Measurements from ENCODE around the gene DLL1.

The DLL1 gene

GRCh38 chr6:170261643-170262488 is 29.0 kb downstream of the DLL1 start:
- peaks cover 58% of the 10 kb centered on the region for H3K27me3 Mint-ChIP-seq
- no peaks in the 10 kb centered on the region for H3K4me1 Mint-ChIP-seq
- H3K4me3 Mint-ChIP-seq = no peak overlapping the region
- CTCF ChIA-PET = no interaction called here
- no peaks in the 10 kb centered on the region for H3K36me3 Mint-ChIP-seq
- no peaks in the 10 kb centered on the region for H3K9me3 Mint-ChIP-seq
- DNase-seq = no peak
- no peak overlapping the region for H3K27ac Mint-ChIP-seq

- no peak for DNase-seq
- CTCF ChIA-PET = no interaction called here
- H3K9me3 Mint-ChIP-seq = no peaks in the 10 kb centered on the region
- no peaks in the 10 kb centered on the region for H3K4me1 Mint-ChIP-seq
- H3K27me3 Mint-ChIP-seq = peaks cover 53% of the 10 kb centered on the region
- H3K4me3 Mint-ChIP-seq = no peak overlapping the region
- H3K36me3 Mint-ChIP-seq = no peaks in the 10 kb centered on the region
- no peak overlapping the region for H3K27ac Mint-ChIP-seq
Measured at GRCh38 chr6:170260686-170261085, 30.2 kb downstream of the DLL1 start.

GRCh38 chr6:170259278-170259677 is 31.6 kb downstream of the DLL1 start:
- Mint-ChIP-seq H3K9me3 (no peaks in the 10 kb centered on the region), H3K27ac (no peak overlapping the region), H3K27me3 (peaks cover 42% of the 10 kb centered on the region), H3K4me1 (no peaks in the 10 kb centered on the region), H3K36me3 (no peaks in the 10 kb centered on the region), H3K4me3 (no peak overlapping the region)
- DNase-seq = no peak
- CTCF ChIA-PET = no interaction called here

GRCh38 chr6:170258407-170258806 is 32.5 kb downstream of the DLL1 start:
- Mint-ChIP-seq H3K27me3 (peaks cover 34% of the 10 kb centered on the region), H3K4me3 (no peak overlapping the region), H3K36me3 (no peaks in the 10 kb centered on the region), H3K9me3 (no peaks in the 10 kb centered on the region), H3K4me1 (no peaks in the 10 kb centered on the region), H3K27ac (no peak overlapping the region)
- CTCF ChIA-PET = no interaction called here
- DNase-seq = no peak

- H3K9me3 Mint-ChIP-seq = no peaks in the 10 kb centered on the region
- DNase-seq = no peak
- no peak overlapping the region for H3K27ac Mint-ChIP-seq
- CTCF ChIA-PET = no interaction called here
- H3K4me1 Mint-ChIP-seq = no peaks in the 10 kb centered on the region
- no peak overlapping the region for H3K4me3 Mint-ChIP-seq
- H3K27me3 Mint-ChIP-seq = peaks cover 24% of the 10 kb centered on the region
- no peaks in the 10 kb centered on the region for H3K36me3 Mint-ChIP-seq
Measured at GRCh38 chr6:170257376-170257775, 33.5 kb downstream of the DLL1 start.

DNA sequence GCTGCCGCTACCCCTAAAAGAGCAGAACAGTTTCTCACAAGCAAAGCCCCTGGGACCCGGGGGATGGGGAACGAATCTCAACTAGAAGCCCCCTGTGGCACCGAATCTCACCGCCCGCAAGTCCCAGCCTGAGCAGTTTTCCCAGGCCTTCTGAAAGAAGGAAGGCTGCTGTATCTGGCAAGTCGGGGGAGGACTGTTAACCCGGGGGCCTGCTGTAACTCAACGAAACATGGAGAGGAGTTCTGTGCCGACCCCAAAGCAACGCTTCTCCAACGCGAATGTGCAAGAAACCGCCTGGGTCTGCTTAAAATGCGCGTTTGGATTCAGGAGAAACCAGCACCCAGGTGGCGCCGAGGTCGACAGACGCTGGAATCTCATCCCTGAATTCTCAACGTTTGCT is 34.2 kb downstream of the DLL1 start:
- H3K27me3 Mint-ChIP-seq = peaks cover 17% of the 10 kb centered on the region
- CTCF ChIA-PET = no interaction called here

DNA sequence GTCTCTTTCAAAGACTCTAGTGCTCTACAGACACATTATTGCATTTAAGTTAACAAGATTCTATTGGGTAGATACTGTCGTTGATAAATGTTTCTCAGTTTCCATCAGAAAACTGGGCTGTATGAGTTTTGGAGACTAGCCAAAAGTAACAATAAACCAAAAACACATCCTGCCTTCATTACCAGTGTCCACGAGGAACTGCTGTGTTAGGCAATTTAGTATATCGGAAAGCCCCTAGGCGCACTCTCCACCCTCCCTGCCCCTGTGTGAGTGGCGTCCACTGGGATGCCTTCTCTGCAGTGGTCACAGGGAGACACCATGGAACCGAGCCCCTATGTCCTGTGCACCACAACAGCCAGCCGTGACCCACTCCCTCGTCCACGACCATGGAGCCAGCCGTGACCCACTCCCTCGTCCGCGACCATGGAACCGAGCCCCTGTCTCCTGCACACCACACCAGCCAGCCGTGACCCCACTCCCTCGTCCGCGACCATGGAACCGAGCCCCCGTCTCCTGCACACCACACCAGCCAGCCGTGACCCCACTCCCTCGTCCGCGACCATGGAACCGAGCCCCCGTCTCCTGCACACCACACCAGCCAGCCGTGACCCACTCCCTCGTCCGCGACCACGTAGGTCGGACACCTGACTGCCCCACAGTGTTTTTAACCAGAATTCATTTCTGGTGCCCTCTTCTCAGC is 35.3 kb downstream of the DLL1 start:
- Mint-ChIP-seq H3K9me3 (no peaks in the 10 kb centered on the region), H3K27me3 (peaks cover 12% of the 10 kb centered on the region), H3K4me1 (no peaks in the 10 kb centered on the region), H3K36me3 (no peaks in the 10 kb centered on the region), H3K27ac (no peak overlapping the region), H3K4me3 (no peak overlapping the region)
- no peak for DNase-seq
- CTCF ChIA-PET = no interaction called here

More for the DNA sequence above, 34.2 kb downstream of the DLL1 start:
- Mint-ChIP-seq H3K9me3 (no peaks in the 10 kb centered on the region), H3K27ac (no peak overlapping the region), H3K4me3 (no peak overlapping the region), H3K4me1 (no peaks in the 10 kb centered on the region), H3K36me3 (no peaks in the 10 kb centered on the region)
- no peak for DNase-seq

GRCh38 chr6:170254315-170255213 is 36.3 kb downstream of the DLL1 start:
- no peak for DNase-seq
- Mint-ChIP-seq H3K27me3 (peaks cover 12% of the 10 kb centered on the region), H3K36me3 (no peaks in the 10 kb centered on the region), H3K4me1 (no peaks in the 10 kb centered on the region), H3K27ac (no peak overlapping the region), H3K4me3 (no peak overlapping the region), H3K9me3 (no peaks in the 10 kb centered on the region)
- CTCF ChIA-PET = no interaction called here

- Mint-ChIP-seq H3K27me3 (peaks cover 6% of the 10 kb centered on the region), H3K4me1 (no peaks in the 10 kb centered on the region), H3K9me3 (no peaks in the 10 kb centered on the region), H3K4me3 (no peak overlapping the region), H3K27ac (no peak overlapping the region), H3K36me3 (no peaks in the 10 kb centered on the region)
- DNase-seq = no peak
- CTCF ChIA-PET = no interaction called here
Measured at GRCh38 chr6:170253910-170254269, 37.0 kb downstream of the DLL1 start.

DNA sequence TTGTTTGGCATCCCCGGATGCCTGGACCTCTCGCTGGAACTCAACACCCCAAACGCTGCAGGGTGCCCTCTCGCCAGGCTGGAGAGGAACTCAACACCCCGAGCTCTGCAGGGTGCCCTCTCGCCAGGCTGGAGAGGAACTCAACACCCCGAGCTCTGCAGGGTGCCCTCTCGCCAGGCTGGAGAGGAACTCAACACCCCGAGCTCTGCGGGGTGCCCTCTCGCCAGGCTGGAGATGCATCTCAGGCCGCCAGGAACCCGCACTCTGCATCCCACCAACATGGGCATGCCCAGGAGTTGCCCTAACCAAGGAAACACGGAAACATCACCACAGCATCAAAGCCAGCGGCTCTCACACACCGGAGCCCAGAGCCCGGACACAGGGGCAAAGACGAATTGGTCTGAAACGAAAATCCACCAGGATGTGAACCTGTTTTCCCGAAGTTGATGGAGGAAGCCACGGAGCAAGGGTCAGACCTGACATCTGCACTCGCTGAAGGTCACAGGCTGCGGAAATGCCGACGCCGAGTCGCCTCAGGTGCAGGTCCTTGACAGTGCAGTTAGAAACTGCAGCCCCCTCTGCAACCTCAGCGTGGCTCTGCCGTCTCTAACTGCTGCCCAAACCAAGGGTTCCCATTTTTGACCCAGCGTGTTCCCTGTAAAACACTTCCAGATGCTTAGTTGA is 37.5 kb downstream of the DLL1 start:
- CTCF ChIA-PET = no interaction called here
- H3K4me3 Mint-ChIP-seq = no peak overlapping the region
- H3K36me3 Mint-ChIP-seq = no peaks in the 10 kb centered on the region
- H3K9me3 Mint-ChIP-seq = no peaks in the 10 kb centered on the region
- no peaks in the 10 kb centered on the region for H3K4me1 Mint-ChIP-seq
- no peak for DNase-seq
- no peak overlapping the region for H3K27ac Mint-ChIP-seq
- H3K27me3 Mint-ChIP-seq = peaks cover 6% of the 10 kb centered on the region

DNA sequence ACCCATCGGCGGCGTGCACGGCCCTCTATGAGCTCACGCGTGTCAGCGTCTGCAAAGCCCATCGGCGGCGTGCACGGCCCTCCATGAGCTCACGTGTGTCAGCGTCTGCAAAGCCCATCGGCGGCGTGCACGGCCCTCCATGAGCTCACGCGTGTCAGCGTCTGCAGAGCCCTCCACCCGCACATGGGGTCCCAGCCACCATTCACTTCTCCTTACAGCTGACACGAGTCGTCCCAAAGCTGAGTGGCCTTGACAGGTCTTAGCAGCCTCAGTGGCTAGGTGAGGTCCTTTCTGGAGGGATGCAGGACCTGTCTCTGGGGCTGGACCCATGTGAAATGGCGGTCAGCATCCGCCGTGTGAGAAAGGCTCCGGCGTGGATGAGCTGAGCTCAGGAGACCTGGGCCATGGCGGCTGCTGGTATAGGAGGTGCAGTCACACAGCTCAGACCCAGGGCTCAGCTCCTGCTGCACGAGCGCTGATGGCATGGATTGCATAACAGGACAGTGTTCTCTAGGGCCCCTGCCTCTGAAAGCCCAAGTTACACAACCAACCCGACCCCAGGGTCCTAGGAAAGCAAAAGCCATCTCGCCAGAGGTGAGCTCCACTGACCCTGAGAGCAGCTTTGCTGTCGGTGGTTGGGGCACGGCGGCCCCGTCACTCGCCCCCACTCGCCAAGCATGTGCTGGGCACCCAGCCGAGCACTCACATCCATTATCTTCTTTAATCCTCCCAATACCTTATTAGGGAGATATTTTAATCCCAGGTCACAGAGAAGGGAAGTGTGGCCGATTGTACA is 38.9 kb downstream of the DLL1 start:
- H3K27me3 Mint-ChIP-seq = no peaks in the 10 kb centered on the region
- CTCF ChIA-PET = no interaction called here
- no peak for DNase-seq

DNA sequence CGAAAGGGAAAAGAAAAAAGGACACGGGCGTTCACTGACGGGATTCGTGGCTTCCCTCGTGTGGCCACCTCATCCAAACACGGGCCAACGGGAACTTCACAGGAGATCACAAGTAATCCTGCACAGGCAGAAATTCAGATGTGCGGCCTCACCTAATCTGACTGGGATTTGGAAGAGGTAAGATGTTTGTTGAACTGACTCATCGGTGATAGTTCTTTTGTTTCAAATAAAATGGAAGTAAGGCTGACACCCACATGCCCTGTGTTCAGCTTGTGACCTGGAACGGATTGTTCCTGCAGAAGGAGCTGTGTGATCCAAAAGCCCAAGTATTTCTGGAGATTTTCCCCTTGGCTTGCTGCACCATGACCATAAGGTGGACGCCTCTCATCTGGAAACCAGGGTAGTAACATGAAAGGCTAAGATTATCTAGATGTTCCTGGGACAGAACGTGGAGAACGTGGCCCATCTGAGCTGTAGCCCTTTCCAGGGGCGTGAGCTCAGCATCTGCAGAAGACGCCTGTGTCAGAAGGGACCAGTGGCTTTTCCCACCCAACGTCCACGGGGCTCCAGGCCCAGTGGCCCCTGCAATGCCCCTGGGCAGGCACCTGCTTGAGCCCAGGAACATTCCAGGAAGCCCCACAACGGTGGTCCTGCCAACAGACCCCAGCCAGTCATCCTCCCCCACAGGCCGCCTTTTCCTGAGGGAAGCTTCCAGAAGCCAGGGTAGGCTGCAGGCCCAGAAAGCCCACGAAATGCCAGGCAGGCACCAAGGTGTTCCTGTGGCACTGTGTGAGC is 39.7 kb downstream of the DLL1 start:
- CTCF ChIA-PET = no interaction called here
- no peak for DNase-seq
- no peaks in the 10 kb centered on the region for H3K9me3 Mint-ChIP-seq
- H3K27me3 Mint-ChIP-seq = no peaks in the 10 kb centered on the region
- no peaks in the 10 kb centered on the region for H3K36me3 Mint-ChIP-seq
- no peaks in the 10 kb centered on the region for H3K4me1 Mint-ChIP-seq
- no peak overlapping the region for H3K27ac Mint-ChIP-seq
- no peak overlapping the region for H3K4me3 Mint-ChIP-seq

More for the DNA sequence above, 38.9 kb downstream of the DLL1 start:
- no peaks in the 10 kb centered on the region for H3K36me3 Mint-ChIP-seq
- no peak overlapping the region for H3K4me3 Mint-ChIP-seq
- no peaks in the 10 kb centered on the region for H3K9me3 Mint-ChIP-seq
- no peaks in the 10 kb centered on the region for H3K4me1 Mint-ChIP-seq
- no peak overlapping the region for H3K27ac Mint-ChIP-seq

GRCh38 chr6:170250455-170250854 is 40.4 kb downstream of the DLL1 start:
- CTCF ChIA-PET = no interaction called here
- no peaks in the 10 kb centered on the region for H3K9me3 Mint-ChIP-seq
- H3K36me3 Mint-ChIP-seq = no peaks in the 10 kb centered on the region
- no peak overlapping the region for H3K27ac Mint-ChIP-seq
- no peaks in the 10 kb centered on the region for H3K27me3 Mint-ChIP-seq
- H3K4me1 Mint-ChIP-seq = no peaks in the 10 kb centered on the region
- no peak overlapping the region for H3K4me3 Mint-ChIP-seq
- no peak for DNase-seq
